DMS 273 (cell line): ENCODE measurements around the gene GLP1R.
A peak's percentile ranks its signal among the peaks of the same experiment; 100 is the strongest.

ENCODE experiments used
- DNase-seq: peaks from one replicate; lab custom pipeline; 2025; ENCODE audit not compliant: unreplicated experiment; lab: John Stamatoyannopoulos, UW

The GLP1R gene

GRCh38 chr6:39085129-39085797, 36.7 kb downstream of the GLP1R start:
- no peak for DNase-seq

- no peak for DNase-seq
Measured at GRCh38 chr6:39086294-39086693, 37.7 kb downstream of the GLP1R start.

- DNase-seq: no peak
Measured at GRCh38 chr6:39086711-39087110, 38.1 kb downstream of the GLP1R start.

GRCh38 chr6:39087197-39087596, 38.6 kb downstream of the GLP1R start:
- no peak for DNase-seq

GRCh38 chr6:39088331-39088730, 39.8 kb downstream of the GLP1R start:
- peak; percentile 10 for DNase-seq

- DNase-seq: no peak
Measured at GRCh38 chr6:39090036-39090435, 41.5 kb downstream of the GLP1R start.

GRCh38 chr6:39091220-39091619, 42.6 kb downstream of the GLP1R start:
- DNase-seq: no peak

GRCh38 chr6:39092124-39092523, 43.5 kb downstream of the GLP1R start:
- DNase-seq: peak; percentile 65

- DNase-seq: no peak
Measured at GRCh38 chr6:39093149-39093708, 44.6 kb downstream of the GLP1R start.

GRCh38 chr6:39095578-39095977, 47.0 kb downstream of the GLP1R start:
- DNase-seq: no peak

GRCh38 chr6:39100358-39100757, 51.8 kb downstream of the GLP1R start:
- DNase-seq: no peak

GRCh38 chr6:39102071-39102820, 53.7 kb downstream of the GLP1R start:
- DNase-seq: peak; percentile 11

- DNase-seq: no peak
Measured at GRCh38 chr6:39102821-39103136, 54.2 kb downstream of the GLP1R start.

- no peak for DNase-seq
Measured at GRCh38 chr6:39104528-39104927, 55.9 kb downstream of the GLP1R start.

GRCh38 chr6:39107034-39107433, 58.5 kb downstream of the GLP1R start:
- DNase-seq: no peak

GRCh38 chr6:39107641-39108040, 59.1 kb downstream of the GLP1R start:
- DNase-seq: no peak

GRCh38 chr6:39108041-39108839, 59.7 kb downstream of the GLP1R start:
- DNase-seq: no peak

GRCh38 chr6:39111280-39111679, 62.7 kb downstream of the GLP1R start:
- DNase-seq: no peak

- no peak for DNase-seq
Measured at GRCh38 chr6:39113788-39114187, 65.2 kb downstream of the GLP1R start.

GRCh38 chr6:39114388-39114703, 65.8 kb downstream of the GLP1R start:
- no peak for DNase-seq

- peak; percentile 98 for DNase-seq
Measured at GRCh38 chr6:39114704-39115599, 66.4 kb downstream of the GLP1R start, which contains the start of gene SAYSD1. Gene SAYSD1 (minus strand): TSS chr6:39115186. CDS start chr6:39115089, 97 bp downstream.
